ENCODE results near the gene HK3. TPM values are rescaled to one million over a fixed set of nuclear protein-coding genes. Genes with fewer than 3 reads are reported as not detected.

HK3 gene
- total and polyA plus RNA-seq, 2 experiments from 2014 or later, result not detected

- no peak for TF ChIP-seq EZH2phosphoT487 (IDR thresholded peaks at IDR 0.05; ENCODE audit: unreplicated experiment)
- TF ChIP-seq POLR2AphosphoS5 (IDR thresholded peaks at IDR 0.05; ENCODE audit: low read depth), result no peak
- TF ChIP-seq ZNF462 (CRISPR knock-in tag; IDR thresholded peaks at IDR 0.05), result no peak
Measured at GRCh38 chr5:176847726-176848290, 51.3 kb downstream of the HK3 start (continued).

- Histone ChIP-seq H3K27ac (ENCODE audit: low read depth) (no peak overlapping the region), H3K9me2 (ENCODE audit: insufficient read depth) (no peaks in the 10 kb centered on the region), H3K27me3 (ENCODE audit: insufficient read depth) (no peaks in the 10 kb centered on the region), H3K79me2 (replicated peaks; ENCODE audit: insufficient read depth) (no peaks in the 10 kb centered on the region), H3K4me2 (no peak overlapping the region), H3K4me3 (no peak overlapping the region), H2AFZ (no peak overlapping the region), H3K36me3 (ENCODE audit: insufficient read depth) (no peaks in the 10 kb centered on the region), H4K20me1 (replicated peaks; ENCODE audit: insufficient read depth) (no peaks in the 10 kb centered on the region; the same call in 1 of the 2 replicates), H3K4me1 (ENCODE audit: insufficient read depth) (no peaks in the 10 kb centered on the region), H3F3A (replicated peaks; ENCODE audit: low read depth) (no peaks in the 10 kb centered on the region)
- peak; percentile 7; the same call in 1 of the 3 replicates for ATAC-seq
- Mint-ChIP-seq H3K4me1 (peaks cover 5% of the 10 kb centered on the region; the same call in 2 of the 3 replicates), H3K36me3 (ENCODE audit: low read depth) (no peaks in the 10 kb centered on the region), H3K27ac (no peak overlapping the region), H3K27me3 (ENCODE audit: insufficient read depth, low read depth, poor library complexity) (peaks cover 8% of the 10 kb centered on the region), H3K4me3 (no peak overlapping the region), H3K9me3 (no peaks in the 10 kb centered on the region; the same call in 2 of the 3 replicates)
- no peak for DNase-seq (ENCODE audit: low spot score)
- TF ChIP-seq ETS1 (IDR thresholded peaks at IDR 0.05), result no peak
- no peak for TF ChIP-seq CREB1 (CRISPR knock-in tag; IDR thresholded peaks at IDR 0.05; ENCODE audit: low read depth)
- no peak for TF ChIP-seq POLR2AphosphoS5 (IDR thresholded peaks at IDR 0.05; ENCODE audit: low read depth)
- no peak for TF ChIP-seq ZNF114 (CRISPR knock-in tag; IDR thresholded peaks at IDR 0.05)
- no peak for TF ChIP-seq ZNF462 (CRISPR knock-in tag; IDR thresholded peaks at IDR 0.05)
- TF ChIP-seq STAT1 (IDR thresholded peaks at IDR 0.05; ENCODE audit: unreplicated experiment), result no peak
- no peak for TF ChIP-seq JUNB (IDR thresholded peaks at IDR 0.05; ENCODE audit: unreplicated experiment)
- TF ChIP-seq NANOG (IDR thresholded peaks at IDR 0.05; ENCODE audit: borderline replicate concordance), result no peak
Measured at GRCh38 chr5:176847148-176847547, 52.0 kb downstream of the HK3 start.
